ENCODE measurements around the gene TIMM17B.

GRCh38 chrX:48897157-48897624 lies 377 bp downstream of the TIMM17B start:
- no peak for TF ChIP-seq CTCF (IDR thresholded peaks at IDR 0.05)
- TF ChIP-seq EP300 (IDR thresholded peaks at IDR 0.05) = no peak
